Fibroblast of the conjunctiva (primary cell): ENCODE measurements around the gene IL19.
A peak's percentile ranks its signal among the peaks of the same experiment; 100 is the strongest.

Source experiments
- DNase-seq: peaks from one replicate; pipeline ENCODE4 v3.0.0-alpha.2; 2010; ENCODE audit warnings: low read depth

Gene IL19

GRCh38 chr1:206860165-206860564, 89.6 kb downstream of the IL19 start:
- DNase-seq = no peak

- DNase-seq = no peak
These were observed 92.7 kb downstream of the IL19 start for GRCh38 chr1:206863266-206863665.

- DNase-seq = peak; percentile 88
These were observed 94.5 kb downstream of the IL19 start, which contains the start of gene IL20 for GRCh38 chr1:206864939-206865671. Gene IL20 (plus strand): TSS chr1:206865623. CDS start chr1:206865853, 230 bp downstream.

GRCh38 chr1:206866062-206866461, 95.5 kb downstream of the IL19 start:
- no peak for DNase-seq

DNA sequence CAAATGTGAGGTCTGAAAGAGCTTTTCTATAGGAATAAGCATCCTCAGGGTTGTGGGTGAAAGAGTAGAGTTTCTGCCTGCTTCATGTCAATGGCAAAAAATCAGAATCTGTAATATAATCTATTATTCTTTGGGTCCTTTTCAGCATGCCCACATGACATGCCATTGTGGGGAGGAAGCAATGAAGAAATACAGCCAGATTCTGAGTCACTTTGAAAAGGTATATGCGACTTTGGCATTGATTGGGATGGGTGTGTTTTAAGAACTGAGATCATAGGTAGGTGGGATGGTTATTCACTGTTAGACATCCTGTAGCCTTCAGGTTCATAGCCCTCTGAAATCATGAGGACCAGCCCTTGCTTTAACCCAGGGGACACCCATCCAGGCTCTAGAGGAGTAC, 96.7 kb downstream of the IL19 start:
- DNase-seq = no peak

GRCh38 chr1:206867716-206868115, 97.1 kb downstream of the IL19 start:
- no peak for DNase-seq

- DNase-seq = no peak
These were observed 97.7 kb downstream of the IL19 start for GRCh38 chr1:206868264-206868663.

GRCh38 chr1:206872139-206872538, 101.6 kb downstream of the IL19 start:
- no peak for DNase-seq

DNA sequence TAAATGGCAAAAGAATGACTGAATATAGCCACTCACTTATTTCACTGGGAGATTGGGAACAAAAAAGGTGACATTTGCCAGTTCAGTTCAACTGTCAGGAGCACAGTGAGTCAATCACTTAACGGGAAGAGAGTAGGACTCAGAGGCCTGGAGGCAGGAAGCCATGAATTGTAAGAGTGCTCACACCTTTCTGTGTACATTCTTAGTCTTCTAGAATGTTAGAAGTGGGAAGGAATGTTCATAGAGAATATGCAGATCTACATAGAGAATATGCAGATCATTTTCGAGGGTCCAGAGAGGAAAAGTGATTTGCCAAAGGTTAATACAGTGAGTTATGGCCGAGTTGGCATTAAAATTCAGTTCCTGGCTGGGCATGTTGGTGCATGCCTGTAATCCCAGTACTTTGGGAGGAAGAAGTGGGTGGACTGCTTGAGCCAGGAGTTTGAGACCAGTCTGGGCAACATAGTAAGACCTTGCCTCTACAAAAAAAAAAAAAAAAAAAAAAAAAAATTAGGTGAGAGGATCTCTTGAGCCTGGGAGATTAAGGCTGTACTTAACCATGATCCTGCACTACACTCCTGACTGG, 103.1 kb downstream of the IL19 start:
- DNase-seq = no peak

DNA sequence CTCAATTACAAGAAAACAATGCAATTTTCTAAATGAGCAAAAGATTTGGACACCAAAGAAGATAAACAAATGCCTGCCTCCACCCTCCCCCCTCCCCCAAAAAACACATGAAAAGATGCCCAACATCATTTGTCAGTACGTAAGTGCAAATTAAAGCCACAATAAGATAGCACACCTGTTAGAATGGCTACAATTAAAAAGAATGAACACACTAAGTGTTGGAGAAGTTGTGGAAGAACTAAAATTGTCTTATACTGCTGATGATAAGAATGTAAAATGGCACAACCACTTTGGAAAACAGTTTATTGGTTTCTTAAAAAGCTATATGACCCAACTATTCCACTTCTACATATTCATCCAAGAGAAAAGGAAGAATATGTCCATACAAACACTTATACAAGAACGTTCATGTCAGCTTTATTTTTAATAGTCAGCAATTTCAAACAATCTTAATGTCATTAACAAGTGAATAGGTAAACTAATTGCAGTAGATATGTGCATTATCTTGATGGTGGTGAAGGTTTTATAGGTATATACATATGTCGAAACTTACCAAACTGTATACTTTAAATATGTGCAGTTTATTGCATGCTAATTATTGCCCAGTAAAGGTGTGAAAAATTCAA, 105.3 kb downstream of the IL19 start:
- DNase-seq = no peak

GRCh38 chr1:206878456-206878855, 107.9 kb downstream of the IL19 start:
- DNase-seq = no peak

DNA sequence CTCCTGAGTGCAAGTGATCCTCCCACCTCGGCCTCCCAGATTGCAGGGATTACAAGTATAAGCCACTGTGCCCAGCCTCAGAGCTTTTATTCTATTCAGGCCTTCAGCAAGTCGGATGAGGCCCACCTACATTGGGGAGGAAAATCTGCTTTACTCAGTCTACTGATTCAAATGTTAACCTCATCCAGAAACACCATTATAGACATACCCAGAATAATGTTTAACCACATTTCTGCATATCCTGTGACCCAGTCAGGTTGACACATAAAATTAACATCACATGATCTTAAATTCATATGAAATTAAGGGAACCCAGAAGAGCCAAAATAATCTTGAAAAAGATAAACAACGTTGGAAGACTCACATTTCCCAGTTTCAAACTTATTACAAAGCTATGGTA, 109.7 kb downstream of the IL19 start:
- DNase-seq = no peak

- no peak for DNase-seq
These were observed 112.0 kb downstream of the IL19 start for GRCh38 chr1:206882555-206882954.

DNA sequence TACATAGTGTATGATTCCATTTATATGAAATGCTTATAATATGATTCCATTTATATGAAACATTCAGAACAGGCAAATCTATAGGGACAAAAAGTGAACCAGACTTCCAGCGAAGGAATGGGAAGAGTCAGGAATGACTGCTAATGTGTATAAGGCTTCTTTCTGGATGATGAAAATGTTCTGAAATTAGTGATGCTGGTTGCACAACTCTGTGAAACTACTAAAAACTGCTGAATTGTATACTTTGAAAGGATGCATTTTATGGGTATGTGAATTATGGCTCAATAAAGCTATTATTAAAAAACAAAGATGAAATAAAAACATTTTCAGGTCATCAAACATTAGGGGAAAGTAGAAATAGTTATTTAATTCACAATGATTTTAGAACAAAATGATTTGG, 112.6 kb downstream of the IL19 start:
- no peak for DNase-seq

GRCh38 chr1:206883876-206884275, 113.3 kb downstream of the IL19 start:
- no peak for DNase-seq

- DNase-seq = no peak
These were observed 114.9 kb downstream of the IL19 start for GRCh38 chr1:206885341-206886060.

- no peak for DNase-seq
These were observed 116.3 kb downstream of the IL19 start for GRCh38 chr1:206886831-206887230.

DNA sequence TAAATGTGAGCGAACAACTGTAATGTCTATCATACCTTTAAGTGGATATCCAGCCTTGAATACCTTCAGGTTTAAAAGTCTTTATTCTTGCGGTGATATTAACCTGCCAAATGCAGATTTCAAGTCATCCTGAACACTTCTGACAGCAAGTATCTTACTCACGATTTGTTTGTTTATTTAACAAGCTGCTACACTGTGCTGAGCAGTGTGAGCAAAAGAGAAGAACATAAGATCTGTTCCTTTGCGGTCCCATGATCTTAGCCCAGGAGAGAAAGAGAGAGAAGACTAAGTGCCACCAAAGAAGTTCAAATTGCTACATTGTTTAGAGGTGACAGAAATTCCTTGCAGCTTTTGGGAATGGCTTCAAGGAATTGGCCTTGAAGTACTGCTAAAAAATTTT, 117.1 kb downstream of the IL19 start:
- DNase-seq = no peak

DNA sequence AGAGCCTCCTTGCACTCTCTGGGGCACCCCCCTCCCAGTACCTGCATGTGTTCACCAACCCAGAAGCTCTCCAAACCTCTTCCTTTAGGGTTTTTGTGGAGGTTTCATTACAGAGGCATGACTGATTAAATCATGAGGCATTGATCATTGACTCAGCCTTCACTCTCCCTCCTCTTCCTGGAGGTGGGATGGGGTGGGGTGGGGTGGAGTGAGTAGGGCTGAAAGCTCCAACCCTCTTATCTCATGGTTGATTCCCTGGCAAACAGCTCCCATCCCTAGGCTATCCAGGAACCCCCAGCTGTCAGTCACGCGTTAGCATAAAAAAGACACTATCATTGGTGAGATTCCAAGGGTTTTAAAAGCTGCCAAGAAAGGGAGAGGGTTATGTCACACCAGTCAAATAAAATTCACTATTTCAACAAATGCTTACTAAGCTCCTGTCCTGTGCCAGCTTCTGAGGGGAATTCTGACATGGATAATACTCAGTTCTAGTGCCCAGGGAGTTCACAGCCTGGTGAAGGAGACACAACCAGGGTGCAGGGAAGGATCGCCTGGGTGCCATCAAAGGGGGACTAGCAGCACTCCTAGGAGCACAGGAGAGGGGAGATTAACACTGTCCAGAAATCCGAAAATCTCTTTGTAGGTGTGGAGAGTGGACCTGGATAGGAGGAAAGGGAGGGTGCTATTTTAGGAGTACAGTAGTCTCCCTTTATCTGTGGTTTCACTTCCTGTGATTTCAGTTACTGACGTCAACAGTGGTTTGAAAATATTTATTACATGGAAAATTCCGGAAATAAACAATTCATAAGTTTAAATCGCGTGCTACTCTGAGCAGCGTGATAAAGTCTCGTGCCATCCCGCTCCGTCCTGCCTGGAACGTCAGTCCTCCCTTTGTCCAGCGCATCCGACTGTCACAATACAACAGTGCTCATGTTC, 119.8 kb downstream of the IL19 start:
- DNase-seq = no peak

- no peak for DNase-seq
These were observed 120.8 kb downstream of the IL19 start for GRCh38 chr1:206891412-206891811.
